RCC 7860 (cell line): ENCODE results near the gene TOB1.
A peak's percentile ranks its signal among the peaks of the same experiment; 100 is the strongest.
"Not testable (repeated sequence)": the region's sequence is repeated elsewhere in the genome, so short reads cannot be mapped to it uniquely, and the experiment has no call there.

Experiments
- DNase-seq: peaks from one replicate; pipeline ENCODE4 v3.0.0-alpha.2; 2015; ENCODE audit warnings: low spot score
- FAIRE-seq: peaks from 2 replicates; lab custom pipeline; 2012; peaks lifted over from hg19 to GRCh38; lab: Jason Lieb, UNC

TOB1 gene

DNA sequence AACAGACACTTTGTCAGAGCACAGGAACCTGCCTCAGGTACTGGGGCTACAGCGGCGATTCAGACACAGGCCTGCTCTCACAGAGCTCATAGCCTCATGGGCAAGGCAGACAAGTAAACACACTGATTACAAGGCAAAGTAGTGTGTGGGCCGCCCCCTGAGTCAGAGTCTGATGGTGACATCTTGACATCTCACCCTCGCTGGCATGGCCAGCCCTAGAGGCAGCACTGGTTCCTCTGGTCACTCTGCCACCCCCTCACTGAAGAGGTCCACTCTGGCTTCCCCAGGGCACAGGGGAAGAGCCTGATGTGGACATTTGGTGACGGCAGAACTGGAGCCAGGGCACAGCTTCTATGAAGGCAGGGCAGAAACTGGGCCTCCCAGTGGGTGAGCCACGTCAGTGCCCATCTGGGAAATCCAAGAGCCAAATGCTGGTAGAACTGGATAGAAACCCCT lies 32.9 kb upstream of the TOB1 start:
- no peak for FAIRE-seq
- DNase-seq, result no peak

DNA sequence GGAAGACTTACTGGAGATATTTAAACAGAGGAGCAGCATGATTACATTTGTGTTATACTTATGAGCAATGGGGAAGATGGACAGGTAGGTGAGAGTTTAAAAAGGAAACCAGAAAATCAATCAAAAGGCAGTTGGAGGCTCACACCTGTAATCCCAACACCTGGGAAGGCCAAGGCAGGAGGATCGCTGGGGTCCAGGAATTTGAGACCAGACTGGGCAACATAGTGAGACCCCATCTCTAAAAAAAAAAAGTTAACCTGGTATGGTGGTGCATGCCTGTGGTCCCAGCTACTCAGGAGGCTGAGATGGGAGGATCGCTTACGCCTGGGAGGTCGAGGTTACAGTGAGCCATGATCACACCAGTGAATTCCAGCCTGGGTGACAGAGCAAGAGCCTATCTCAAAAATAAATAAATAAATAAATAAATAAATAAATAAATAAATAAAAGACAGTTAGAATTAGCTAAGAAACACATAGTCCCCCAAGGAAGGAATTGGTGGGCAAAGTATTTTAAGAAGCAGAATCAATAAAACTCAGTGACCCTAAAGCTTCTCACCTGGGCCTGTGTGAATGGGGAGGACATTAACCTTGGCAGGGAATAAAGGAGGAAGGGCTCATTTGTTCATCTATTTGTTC lies 32.3 kb upstream of the TOB1 start:
- DNase-seq (no peak), FAIRE-seq (no peak)

DNA sequence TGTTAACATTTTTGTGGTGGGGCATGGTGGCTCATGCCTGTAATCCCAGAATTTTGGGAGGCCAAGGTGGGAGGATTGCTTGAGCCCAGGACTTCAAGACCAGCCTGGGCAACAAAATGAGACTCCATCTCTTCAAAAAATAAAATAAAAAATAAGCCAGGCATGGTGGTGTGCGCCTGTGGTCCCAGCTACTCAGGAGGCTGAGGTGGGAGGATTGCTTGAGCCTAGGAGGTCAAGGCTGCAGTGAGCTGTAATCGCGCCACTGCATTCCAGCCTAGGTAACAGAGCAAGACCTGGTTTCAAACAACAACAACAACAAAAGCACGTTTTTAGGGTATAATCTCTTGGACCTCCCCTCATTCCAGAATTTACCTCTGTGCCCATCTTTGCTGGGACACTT lies 28.4 kb upstream of the TOB1 start:
- not testable (repeated sequence) for FAIRE-seq, DNase-seq

DNA sequence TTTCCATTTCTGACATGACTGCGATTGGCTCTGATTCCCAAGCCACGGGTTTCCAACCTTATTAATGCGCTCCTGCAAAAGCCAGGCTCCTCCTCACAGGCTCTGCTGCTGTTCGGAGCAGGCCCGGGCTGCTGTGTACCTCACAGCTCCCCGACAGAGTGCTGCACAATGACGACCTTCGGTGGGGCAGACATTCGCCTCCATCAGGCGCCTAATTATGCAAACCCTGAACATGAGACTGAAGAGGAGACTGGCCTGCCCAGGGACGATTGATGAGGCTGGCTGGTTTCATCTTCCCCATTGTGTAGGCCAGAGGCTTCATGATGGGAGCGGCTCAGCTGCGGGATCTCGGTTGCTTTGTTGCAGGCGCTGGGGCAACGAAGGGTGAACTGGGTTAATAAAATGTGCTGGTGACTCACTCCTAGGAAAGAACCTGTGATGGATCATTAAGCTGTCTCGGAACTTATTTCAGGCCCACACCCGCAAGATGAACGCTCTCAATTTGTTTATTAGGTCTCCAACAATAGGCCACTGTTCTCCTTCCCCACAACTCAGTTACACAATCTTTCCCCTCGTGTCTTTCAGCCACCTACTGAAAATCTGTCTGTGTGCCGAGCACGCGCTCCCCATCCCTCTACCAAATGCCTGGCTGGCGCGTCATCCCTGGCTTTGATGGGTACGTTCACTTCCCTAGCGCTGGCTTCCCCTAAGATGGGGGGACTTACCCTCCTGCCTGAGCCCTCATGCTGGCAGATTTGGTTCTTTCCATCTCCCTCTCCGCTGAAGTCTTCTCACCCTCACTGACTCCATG lies 27.2 kb upstream of the TOB1 start:
- no peak for FAIRE-seq

DNA sequence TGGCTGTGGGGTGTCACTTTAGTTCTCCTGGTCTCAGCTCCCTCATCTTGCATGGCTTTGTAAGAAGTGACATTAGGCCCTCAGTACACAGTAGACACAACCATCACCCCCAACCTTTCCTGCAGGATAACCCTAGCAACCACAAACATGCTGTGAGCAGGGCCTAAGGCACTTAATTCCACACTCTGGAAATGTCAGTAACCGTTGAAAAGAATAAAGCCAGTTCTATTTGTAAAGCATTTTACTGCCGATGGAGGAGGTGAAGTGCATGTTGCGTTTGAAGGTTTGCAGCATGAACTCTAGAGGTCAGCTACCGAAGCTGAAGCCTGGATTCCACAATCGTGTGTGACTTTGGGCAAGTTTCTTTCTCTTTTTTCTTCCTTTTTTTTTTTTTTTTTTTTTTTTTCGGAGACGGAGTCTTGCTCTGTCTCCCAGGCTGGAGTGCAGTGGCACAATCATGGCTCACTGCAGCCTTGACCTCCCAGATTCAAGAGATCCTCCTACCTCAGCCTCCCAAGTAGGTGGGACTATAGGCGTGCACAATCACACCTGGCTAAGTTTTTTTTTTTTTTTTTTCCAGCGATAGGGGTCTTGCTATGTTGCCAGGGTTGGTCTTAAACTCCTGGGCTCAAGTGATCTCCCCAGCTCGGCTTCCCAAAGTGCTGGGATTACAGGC lies 26.1 kb upstream of the TOB1 start:
- DNase-seq (no peak), FAIRE-seq (no peak)

More for the DNA sequence above, 27.2 kb upstream of the TOB1 start:
- DNase-seq, result peak; percentile 73

DNA sequence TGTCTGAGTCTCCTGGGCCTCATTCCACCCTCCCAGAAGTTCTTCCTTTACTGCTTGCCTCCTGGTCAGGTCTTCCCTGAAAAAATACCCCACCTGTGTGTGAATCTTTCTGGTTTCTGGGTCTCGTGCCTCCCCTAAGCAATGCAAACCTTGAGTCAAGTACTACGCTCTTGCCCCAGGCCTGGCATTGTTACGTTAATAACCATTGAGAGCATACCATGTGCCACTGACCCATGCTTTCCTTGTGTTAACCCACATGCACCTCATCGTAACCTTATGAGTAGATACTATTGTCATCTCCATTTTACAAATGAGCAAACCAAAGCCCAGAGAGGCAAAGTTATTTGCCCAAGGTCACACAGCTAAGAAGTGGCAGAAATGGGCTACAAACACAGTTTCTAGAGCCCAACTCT lies 25.4 kb upstream of the TOB1 start:
- FAIRE-seq (no peak), DNase-seq (no peak)

DNA sequence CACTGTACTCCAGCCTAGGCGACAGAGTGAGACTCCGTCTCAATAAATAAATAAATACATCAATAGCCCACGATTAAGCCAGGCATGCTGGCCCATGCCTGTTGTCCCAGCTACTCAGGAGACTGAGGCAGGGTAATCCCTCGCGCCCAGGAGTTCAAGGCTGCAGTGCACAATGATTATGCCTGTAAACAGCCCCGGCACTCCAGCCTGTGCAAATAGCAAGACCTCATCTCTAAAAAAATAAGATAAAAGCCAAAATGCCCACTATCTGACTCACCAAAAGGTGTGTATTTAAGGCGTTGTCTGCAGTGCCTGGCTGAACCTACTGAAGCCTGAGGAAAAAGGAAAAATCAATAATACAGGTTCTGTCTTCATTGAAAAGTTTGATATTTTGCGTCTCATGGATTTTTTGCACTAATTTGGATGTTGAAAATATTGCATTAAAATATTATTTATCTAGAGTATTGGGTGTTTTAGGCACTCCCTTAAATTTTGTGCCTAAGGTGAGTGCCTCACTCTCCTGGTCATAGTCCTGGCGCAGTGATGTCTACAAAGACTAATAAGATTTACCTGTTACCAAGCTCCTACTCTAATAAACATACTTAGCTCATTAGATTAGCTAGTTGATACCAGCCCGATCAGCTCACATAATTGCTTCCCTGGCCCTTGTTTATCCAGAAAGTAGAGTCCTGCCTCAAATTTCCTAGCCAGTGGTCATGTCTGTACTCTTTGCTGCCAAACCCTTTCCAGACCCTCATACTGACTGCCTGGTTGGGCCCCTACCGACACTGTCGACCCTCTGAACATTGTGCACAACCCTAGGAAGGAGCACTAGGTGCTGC lies 24.7 kb upstream of the TOB1 start:
- no peak for DNase-seq
- FAIRE-seq, result no peak

DNA sequence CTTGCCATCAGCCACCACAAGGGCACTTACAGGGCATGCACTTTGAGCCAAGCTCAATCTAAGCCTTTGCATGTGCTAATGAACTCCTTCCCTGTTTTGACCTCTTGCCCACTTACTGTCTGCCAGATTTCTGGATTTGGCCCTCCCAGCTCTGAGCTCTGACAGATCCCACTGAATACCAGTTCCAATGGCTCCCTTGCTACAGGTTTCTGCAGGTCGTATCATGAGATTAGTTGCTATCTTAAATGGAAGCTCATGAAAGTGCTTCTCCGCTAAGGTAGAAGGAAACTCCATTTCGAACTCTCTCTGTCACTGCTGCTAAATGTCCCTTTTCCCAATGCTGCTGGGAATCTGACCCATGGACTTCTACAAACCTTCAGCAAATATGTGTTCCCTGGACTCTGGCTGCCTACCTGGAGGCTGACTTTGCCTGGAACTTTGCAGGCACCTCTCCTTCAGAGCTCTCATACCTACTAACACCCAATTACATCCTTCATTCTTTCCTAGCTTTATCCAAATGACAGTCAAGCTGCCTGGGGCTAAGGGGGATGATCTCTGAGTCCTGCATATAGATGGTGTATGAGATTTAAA lies 23.5 kb upstream of the TOB1 start:
- no peak for FAIRE-seq
- DNase-seq, result no peak

DNA sequence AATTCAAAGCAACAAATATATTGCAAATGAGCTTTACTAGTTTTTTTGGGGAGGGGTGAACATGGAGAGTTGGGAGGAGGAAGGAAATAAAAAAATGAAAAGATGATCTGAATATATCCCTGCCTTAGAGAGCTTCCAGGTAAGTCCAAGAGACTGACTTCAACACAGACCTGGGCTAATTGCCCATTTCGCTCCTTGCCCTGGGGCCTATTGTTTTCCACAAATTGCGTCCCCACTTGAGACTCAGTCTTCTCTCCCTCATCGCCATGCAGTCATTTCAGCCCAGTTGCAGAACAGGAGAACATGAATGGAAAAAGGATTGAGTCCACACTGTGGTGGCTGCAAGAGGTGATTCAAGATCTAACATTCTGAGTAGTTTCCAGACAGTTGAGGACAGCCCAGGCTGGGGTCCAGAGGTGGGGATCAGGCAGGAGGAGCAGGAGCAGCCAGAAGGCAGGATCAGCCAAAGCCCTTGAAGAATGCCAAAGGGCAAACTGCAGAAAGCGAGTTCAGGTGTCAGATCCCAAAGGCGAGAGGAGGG lies 21.6 kb upstream of the TOB1 start:
- FAIRE-seq (no peak), DNase-seq (no peak)

DNA sequence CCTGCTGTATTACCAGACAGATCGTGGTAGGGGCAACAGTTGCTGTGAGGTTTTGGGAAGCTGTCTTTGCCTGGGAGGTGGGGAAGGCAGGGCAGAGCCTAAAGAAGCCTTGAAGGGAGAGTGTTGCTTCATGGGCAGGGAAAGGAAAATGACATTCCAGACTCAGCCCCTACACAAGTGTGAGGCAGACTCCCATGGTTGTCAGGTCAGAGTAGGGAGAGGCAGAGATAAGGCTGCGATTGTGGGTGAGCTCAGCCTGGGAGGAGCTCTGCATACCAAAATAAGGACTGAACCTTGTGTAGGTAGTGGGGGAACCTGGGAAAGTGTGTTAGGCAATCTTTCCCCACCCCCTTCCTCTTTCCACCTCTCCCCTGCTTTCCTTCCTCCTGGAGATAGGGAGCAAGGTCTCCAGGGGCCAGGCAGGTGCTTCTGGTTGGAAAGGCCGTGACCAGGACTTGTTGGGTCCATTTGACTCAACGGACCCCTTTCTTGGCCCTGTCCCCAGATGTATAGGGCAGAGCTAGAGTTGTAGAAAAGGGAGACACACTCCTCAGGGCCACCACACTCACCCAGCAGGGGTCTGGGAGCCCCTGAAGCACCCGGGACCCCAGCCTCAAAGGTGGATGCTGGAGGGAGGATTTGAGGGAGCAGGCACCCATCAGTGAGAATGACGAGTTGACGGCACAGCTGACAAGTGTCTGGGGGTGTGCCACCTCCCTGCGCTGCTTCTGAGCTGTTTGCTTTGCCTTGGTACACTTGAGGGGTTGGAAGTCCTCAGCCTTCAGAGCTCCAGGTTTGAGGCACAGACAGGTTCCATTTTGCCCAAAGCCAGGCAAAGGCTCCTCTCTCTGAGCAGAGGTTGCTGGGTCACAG lies 18.5 kb upstream of the TOB1 start:
- FAIRE-seq, result no peak
- DNase-seq, result no peak

DNA sequence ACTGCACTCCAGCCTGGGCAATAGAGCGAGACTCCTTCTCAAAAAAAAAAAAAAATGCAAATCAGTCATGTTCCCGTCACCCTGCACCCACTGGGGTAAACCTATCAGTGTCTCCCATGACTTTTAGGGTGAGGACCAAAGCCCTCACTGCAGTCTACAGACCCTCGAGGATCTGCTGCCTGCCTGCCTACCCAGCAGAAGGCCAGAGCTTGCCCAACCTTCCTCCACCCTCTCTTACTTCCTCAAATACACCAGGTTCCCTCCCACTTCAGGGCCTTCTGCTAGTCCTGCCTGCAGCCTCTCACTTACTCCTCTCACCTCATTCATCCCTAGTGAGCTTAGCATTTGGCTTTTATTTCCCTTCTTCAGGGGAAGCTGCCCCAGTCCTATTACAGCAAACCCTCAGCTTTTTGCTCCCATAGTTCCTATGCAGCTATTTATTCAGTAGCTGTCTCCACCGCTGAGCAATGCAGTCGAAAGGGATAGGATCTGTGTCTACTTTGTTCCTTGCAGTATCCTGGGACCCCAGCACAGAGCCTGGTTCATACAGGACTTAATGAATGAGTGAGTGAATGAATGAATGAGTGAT lies 17.8 kb upstream of the TOB1 start:
- no peak for FAIRE-seq
- no peak for DNase-seq

DNA sequence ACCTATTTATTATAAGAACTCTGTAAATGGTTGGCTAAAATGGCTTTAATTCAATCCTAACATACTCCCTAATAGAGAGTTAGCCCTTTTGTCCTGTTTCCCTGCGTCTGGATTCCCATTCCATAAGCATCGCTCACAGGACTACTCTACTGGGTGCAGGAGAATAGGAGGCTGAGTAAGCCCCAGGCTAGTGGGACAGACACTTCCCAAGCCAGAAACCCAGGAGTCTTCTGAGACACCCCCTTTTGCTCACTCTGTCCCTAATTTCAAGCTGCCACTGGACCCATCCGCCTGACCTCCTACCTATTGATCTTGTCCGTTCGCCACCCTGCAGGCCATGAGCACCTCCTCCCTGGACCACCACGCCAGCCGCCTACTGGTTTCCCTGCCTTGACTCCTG lies 16.7 kb upstream of the TOB1 start:
- DNase-seq (no peak), FAIRE-seq (no peak)

DNA sequence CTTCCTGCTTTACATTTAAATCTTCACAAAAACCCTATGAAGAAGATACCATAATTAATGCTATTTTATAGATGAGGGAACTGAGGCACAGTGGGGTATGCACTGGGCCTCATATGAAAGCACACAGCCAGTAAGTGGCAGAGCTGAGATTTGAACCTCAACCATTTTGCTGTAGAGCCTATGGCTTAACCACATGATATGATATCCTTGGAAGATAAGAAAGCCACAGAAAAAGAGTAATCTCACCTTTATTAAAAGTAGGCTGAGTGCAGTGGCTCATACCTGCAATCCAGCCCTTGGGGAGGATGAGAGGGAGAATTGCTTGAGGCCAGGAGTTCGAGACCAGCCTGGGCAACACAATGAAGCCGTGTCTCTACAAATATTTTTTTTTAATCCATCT lies 15.0 kb upstream of the TOB1 start:
- FAIRE-seq (no peak), DNase-seq (no peak)

DNA sequence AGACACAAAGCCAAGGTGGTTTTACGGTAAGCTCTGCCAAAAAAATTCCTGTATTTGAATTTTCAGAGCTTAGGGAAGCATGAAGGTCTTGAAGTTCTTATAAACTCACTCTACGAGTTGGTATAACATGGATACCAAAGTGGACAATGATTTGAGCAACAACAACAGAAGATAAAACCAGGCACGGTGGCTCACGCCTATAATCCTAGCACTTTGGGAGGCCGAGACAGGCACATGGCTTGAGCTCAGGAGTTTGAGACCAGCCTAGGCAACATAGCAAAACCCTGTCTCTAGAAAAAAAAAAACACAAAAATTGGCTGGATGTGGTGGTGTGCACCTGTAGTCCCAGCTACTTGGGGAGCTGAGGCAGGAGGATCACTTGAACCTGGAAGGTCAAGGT lies 12.9 kb upstream of the TOB1 start:
- no peak for FAIRE-seq
- DNase-seq, result no peak

DNA sequence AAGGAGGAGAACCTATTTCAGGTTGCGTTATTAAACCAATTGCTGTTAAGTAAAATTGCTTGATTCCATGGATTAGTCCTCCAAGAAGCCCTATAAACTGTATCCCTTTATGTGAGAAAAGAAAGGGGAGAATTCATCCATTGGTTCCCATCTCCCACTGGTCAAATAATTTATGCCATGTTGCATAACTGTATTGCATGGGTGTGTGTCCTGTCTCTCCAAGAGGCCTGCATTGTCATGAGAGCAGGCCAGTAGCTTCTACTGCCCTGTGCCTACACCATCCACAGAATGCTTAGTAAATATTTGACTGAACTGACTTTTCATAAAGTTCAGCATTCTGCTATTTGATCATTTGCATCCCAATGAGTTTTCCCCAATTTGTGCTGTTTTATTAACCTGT lies 11.7 kb upstream of the TOB1 start:
- DNase-seq (no peak), FAIRE-seq (no peak)

DNA sequence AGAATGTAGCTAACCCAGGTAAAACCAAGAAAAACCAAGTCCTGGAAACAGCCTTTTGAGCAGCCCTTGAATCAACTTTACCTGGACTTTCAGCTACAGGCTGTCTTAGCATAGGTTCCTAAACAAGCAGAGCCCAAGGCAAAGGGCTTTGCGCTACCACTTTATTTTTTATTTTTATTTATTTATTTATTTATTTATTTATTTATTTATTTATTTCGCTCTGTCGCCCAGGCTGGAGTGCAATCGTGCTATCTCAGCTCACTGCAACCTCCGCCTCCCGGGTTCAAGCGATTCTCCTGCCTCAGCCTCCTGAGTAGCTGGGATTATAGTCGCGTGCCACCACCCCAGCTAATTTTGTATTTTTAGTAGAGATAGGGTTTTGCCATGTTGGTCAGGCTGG lies 10.9 kb upstream of the TOB1 start:
- FAIRE-seq, DNase-seq: not testable (repeated sequence)

DNA sequence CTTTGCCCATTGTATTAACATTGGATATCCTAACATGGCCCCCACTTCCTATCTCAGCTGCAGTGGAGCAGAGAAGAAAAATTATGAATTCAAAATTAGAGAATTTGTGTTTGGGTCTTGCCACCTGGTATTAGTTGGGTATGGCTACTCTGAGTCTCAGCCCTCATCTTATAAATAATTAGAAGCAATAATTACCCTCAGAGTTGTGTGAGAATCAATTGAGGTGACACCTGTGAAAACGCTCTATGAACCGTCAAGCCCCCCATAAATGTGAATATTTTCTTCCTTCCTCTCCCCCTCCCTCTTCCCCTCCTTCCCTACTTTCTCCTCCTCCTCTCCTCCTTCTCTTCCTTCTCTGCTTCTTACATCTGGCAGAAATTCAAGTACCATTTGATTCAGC lies 8.9 kb upstream of the TOB1 start:
- no peak for DNase-seq
- FAIRE-seq, result no peak

DNA sequence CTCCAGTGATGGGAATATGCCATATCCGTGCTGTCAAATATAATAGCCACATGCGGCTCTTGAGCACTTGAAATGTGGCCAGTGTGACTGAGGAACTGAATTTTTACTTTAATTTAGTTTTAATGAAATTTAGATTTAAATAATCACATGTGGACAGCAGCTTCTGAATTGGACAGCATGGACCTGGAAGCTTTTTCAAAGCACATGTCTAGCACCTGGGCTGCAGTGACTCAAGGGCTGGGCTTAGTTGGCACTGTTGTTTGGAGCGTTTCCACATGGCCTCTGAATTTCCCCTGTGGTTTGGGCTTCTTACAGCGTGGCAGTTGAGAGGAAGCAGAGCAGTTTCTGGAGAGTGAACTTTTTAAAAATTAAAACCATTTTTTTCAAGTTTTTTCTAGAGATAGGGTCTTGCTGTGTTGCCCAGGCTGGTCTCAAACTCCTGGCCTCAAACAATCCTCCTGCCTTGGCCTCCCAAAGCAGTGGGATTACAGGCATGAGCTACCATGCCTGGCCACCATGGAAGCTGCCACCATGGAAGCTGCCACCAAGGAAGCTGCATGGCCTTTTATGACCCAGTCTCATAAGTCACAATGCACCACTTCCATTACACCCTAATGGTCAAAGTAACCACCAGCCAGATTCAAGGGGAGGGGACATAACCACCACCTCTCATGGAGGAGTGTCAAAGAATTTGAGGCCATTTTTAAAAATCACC lies 6.7 kb upstream of the TOB1 start:
- no peak for DNase-seq
- FAIRE-seq, result no peak
